ENCODE data around the gene HTR3B. TPM values are rescaled to one million over a fixed set of nuclear protein-coding genes. Genes with fewer than 3 reads are reported as not detected.

Gene HTR3B
- total and polyA plus RNA-seq, 10 of the 15 experiments (the other 5 are each of a cell fraction or from before 2014, with no cell fraction given) = not detected

- H4K20me1 ChIP-seq (ENCODE audit: control insufficient read depth, insufficient read depth) = no peaks in the 10 kb centered on the region; the same call in 1 of the 2 replicates
- WGBS (ENCODE audit: insufficient coverage, insufficient replicate concordance, low lambda C conversion rate, missing lambda C conversion rate) = 0% methylated on average over 1 of the region's 1 CpG
- TF ChIP-seq MYC (IDR thresholded peaks at IDR 0.05; ENCODE audit: insufficient read depth, insufficient read length, insufficient replicate concordance, low read length, severe bottlenecking) = no peak
- no peak for TF ChIP-seq ZZZ3 (IDR thresholded peaks at IDR 0.05; ENCODE audit: control insufficient read depth, insufficient read length, low read depth)
- no peak for TF ChIP-seq SREBF1 (IDR thresholded peaks at IDR 0.05; ENCODE audit: low read length)
- no peak for TF ChIP-seq IKZF1 (conservative IDR thresholded peaks at IDR 0.05)
- no peak for TF ChIP-seq PBX3 (IDR thresholded peaks at IDR 0.05; ENCODE audit: insufficient replicate concordance, low read depth, low read length)
- no peak for TF ChIP-seq CREM (IDR thresholded peaks at IDR 0.05; ENCODE audit: low read depth)
- no peak for TF ChIP-seq PRDM15 (CRISPR knock-in tag; IDR thresholded peaks at IDR 0.05)
- TF ChIP-seq SP1 (IDR thresholded peaks at IDR 0.05; ENCODE audit: low read depth, low read length) = no peak
- BruUV-seq (replicated peaks) = no TSS peak
- DNase-seq (ENCODE audit: low read depth, low spot score) (no peak), ATAC-seq (no peak), FAIRE-seq (no peak)
- no peak overlapping the region for H3K9ac ChIP-seq (ENCODE audit: control insufficient read depth, insufficient read depth, low read length)
- in situ Hi-C loops (cut with MboI) = no loop called here
- no peak overlapping the region for H2AFZ ChIP-seq (ENCODE audit: control insufficient read depth, low read depth, low read length)
- no peak overlapping the region for H3K27ac ChIP-seq (ENCODE audit: control insufficient read depth, insufficient read depth)
- peaks cover 4 to 12% of the 10 kb centered on the region in 2 experiments for H3K27me3 ChIP-seq (replicated peaks in 1 of 2; ENCODE audit: control insufficient read depth in 2 of 2, insufficient read depth in 2 of 2, low read length in 1 of 2)
- peaks cover 8% of the 10 kb centered on the region for H3K4me1 ChIP-seq (ENCODE audit: control insufficient read depth, insufficient read depth, low read length)
- intact Hi-C loops (cut with micrococcal nuclease; ENCODE audit: unreplicated experiment) = no loop called here
- no peaks in the 10 kb centered on the region for H3K9me3 ChIP-seq (replicated peaks; ENCODE audit: control insufficient read depth, insufficient read depth, low read length)
- RAD21 ChIA-PET (ENCODE audit: unreplicated experiment) = no interaction called here
- no peaks in the 10 kb centered on the region for H3K36me3 ChIP-seq (ENCODE audit: control insufficient read depth in 2 of 2, insufficient read depth in 2 of 2, low read length in 1 of 2)
- POLR2A ChIA-PET = no interaction called here
- CTCF ChIA-PET = interaction anchor here (1.0 kb wide), 1 partner anchor 37 kb away, joined by 3 read pairs; no protein-coding TSS in a partner anchor
- H3K79me2 ChIP-seq (ENCODE audit: control insufficient read depth, insufficient read depth, low read length) = no peaks in the 10 kb centered on the region
- H3K4me3 ChIP-seq = no peak overlapping the region
- SMC1A ChIA-PET (ENCODE audit: uncharacterized antibody, unreplicated experiment) = no interaction called here
- H3K4me2 ChIP-seq (ENCODE audit: control insufficient read depth, insufficient read depth) = no peak overlapping the region
Observed at GRCh38 chr11:113979431-113979830, 74.8 kb downstream of the HTR3B start.

Data from GM12878 (cell line).